ENCODE data around the gene PYDC1.

The PYDC1 gene

DNA sequence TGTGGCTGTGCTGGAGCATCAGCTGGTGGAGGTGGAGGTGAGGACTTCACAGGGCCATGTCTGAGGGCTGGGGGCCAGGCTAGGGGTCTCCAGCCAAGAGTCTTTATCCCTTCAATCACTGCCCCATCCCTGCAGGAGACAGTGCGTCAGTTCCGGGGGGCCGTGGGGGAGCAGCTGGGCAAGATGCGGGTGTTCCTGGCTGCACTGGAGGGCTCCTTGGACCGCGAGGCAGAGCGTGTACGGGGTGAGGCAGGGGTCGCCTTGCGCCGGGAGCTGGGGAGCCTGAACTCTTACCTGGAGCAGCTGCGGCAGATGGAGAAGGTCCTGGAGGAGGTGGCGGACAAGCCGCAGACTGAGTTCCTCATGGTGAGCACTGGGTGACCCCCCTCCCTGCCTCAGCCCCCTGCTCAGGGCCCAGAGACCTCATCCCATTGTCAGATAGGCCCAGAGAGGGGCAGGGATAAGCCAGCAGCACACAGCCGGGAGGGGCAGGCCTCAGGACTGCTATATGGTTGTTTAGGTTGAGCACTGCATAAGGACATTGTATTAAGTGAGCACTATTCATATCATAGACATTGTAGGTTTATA, 2.3 kb upstream of the PYDC1 start:
- ChIA-PET CTCF (no interaction called here), POLR2A (interaction anchor here (1.5 kb wide), 1 partner anchor 40 kb away, joined by 5 read pairs; the partner anchor contains the start of gene FUS)
- TF ChIP-seq L3MBTL2 (conservative IDR thresholded peaks at IDR 0.05) (no peak), FOXK2 (IDR thresholded peaks at IDR 0.05) (no peak), BHLHE40 (IDR thresholded peaks at IDR 0.05; ENCODE audit: borderline replicate concordance) (no peak)
- DNase-seq (ENCODE audit: extremely low spot score), result peak; percentile 2

DNA sequence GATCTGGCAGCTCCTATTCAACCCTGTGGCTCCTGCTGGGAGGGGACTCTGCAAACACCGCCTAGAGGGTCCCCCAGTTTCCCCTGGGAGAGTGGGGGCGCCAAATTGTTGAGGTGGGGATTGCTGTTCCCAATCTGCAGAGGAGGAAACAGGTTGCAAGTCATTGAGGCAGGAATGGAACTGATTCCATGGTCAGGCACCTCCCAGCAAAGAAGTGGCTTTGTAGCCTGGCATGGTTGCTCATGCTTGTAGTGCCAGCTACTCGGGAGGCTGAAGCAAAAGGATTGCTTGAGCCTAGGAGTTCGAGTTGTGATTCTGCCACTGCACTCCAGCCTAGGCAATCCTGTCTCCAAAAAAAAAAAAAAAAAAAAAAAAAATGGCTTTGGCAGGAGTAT, 198 bp upstream of the PYDC1 start:
- ChIA-PET POLR2A (interaction anchor here (2.0 kb wide), 1 partner anchor 37 kb away, joined by 8 read pairs; the partner anchor contains the start of gene FUS), CTCF (interaction anchor here (0.6 kb wide), 1 partner anchor 9 kb away, joined by 3 read pairs; no protein-coding TSS in a partner anchor)
- TF ChIP-seq FOXK2 (IDR thresholded peaks at IDR 0.05), result no peak
- no peak for TF ChIP-seq ELF4 (IDR thresholded peaks at IDR 0.05)
- TF ChIP-seq ARNT (IDR thresholded peaks at IDR 0.05), result no peak
- no peak for TF ChIP-seq L3MBTL2 (conservative IDR thresholded peaks at IDR 0.05)
- no peak for TF ChIP-seq FOXA1 (IDR thresholded peaks at IDR 0.05)
- TF ChIP-seq NFRKB (IDR thresholded peaks at IDR 0.05), result no peak
- TF ChIP-seq ZNF384 (IDR thresholded peaks at IDR 0.05), result no peak
- no peak for TF ChIP-seq BHLHE40 (IDR thresholded peaks at IDR 0.05; ENCODE audit: borderline replicate concordance)
- no peak for TF ChIP-seq SP1 (IDR thresholded peaks at IDR 0.05)
- no peak for TF ChIP-seq TARDBP (IDR thresholded peaks at IDR 0.05)
- TF ChIP-seq SUZ12 (IDR thresholded peaks at IDR 0.05), result no peak
- TF ChIP-seq LEF1 (IDR thresholded peaks at IDR 0.05; ENCODE audit: borderline replicate concordance), result no peak
- DNase-seq (ENCODE audit: extremely low spot score), result no peak

GRCh38 chr16:31215287-31216162, 1.4 kb downstream of the PYDC1 start:
- DNase-seq (ENCODE audit: extremely low spot score), result peak; percentile 76
- ChIA-PET CTCF (interaction anchor here (0.5 to 1.1 kb wide), 4 partner anchors 13 to 245 kb away, joined by 3 to 5 read pairs (median 4); partner anchors contain the start of gene PYCARD), POLR2A (interaction anchor here (0.7 to 2.0 kb wide), 2 partner anchors 8 to 35 kb away, joined by 3 to 8 read pairs; partner anchors contain the start of gene FUS)
- no peak for TF ChIP-seq TARDBP (IDR thresholded peaks at IDR 0.05)
- TF ChIP-seq L3MBTL2 (conservative IDR thresholded peaks at IDR 0.05), result peak; percentile 50; the same call in 1 of the 2 replicates
- no peak for TF ChIP-seq SUZ12 (IDR thresholded peaks at IDR 0.05)
- 0 out of 2 replicates have a peak, but pooled peaks have one; percentile 14 for TF ChIP-seq PKNOX1 (IDR thresholded peaks at IDR 0.05)

DNA sequence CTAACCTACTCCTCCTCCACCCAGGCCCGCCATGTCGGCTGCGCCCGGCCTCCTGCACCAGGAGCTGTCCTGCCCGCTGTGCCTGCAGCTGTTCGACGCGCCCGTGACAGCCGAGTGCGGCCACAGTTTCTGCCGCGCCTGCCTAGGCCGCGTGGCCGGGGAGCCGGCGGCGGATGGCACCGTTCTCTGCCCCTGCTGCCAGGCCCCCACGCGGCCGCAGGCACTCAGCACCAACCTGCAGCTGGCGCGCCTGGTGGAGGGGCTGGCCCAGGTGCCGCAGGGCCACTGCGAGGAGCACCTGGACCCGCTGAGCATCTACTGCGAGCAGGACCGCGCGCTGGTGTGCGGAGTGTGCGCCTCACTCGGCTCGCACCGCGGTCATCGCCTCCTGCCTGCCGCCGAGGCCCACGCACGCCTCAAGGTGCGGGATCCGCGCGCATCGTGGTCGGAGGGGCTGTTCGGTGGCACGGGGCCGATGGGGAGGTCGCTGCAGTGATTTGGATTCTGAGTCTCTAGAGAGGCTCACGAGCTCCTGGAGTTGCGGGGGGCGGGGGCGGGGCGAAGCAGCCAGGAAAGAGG, 2.1 kb downstream of the PYDC1 start:
- POLR2A ChIA-PET, result no interaction called here
- no peak for DNase-seq (ENCODE audit: extremely low spot score)
- TF ChIP-seq NFRKB (IDR thresholded peaks at IDR 0.05) (no peak), FOXA1 (IDR thresholded peaks at IDR 0.05) (no peak), ARNT (IDR thresholded peaks at IDR 0.05) (no peak), L3MBTL2 (conservative IDR thresholded peaks at IDR 0.05) (no peak), PKNOX1 (IDR thresholded peaks at IDR 0.05) (no peak)
- CTCF ChIA-PET, result interaction anchor here (1.1 kb wide), 1 partner anchor 246 kb away, joined by 4 read pairs; no protein-coding TSS in a partner anchor

GRCh38 chr16:31213877-31214707, 2.8 kb downstream of the PYDC1 start, which contains the start of gene TRIM72:
Gene TRIM72 (plus strand): TSS chr16:31214119. CDS start chr16:31214739, 620 bp downstream.
- POLR2A ChIA-PET, result no interaction called here
- no peak for TF ChIP-seq LEF1 (IDR thresholded peaks at IDR 0.05; ENCODE audit: borderline replicate concordance)
- no peak for TF ChIP-seq SUZ12 (IDR thresholded peaks at IDR 0.05)
- TF ChIP-seq NFRKB (IDR thresholded peaks at IDR 0.05), result no peak
- TF ChIP-seq FOXK2 (IDR thresholded peaks at IDR 0.05), result no peak
- no peak for TF ChIP-seq L3MBTL2 (conservative IDR thresholded peaks at IDR 0.05)
- no peak for TF ChIP-seq HDGF (IDR thresholded peaks at IDR 0.05; ENCODE audit: borderline replicate concordance)
- TF ChIP-seq CTBP1 (IDR thresholded peaks at IDR 0.05; ENCODE audit: borderline replicate concordance), result no peak
- TF ChIP-seq FOXA1 (IDR thresholded peaks at IDR 0.05), result no peak
- no peak for TF ChIP-seq FOXM1 (IDR thresholded peaks at IDR 0.05; ENCODE audit: borderline replicate concordance)
- DNase-seq (ENCODE audit: extremely low spot score), result no peak
- CTCF ChIA-PET, result no interaction called here

DNA sequence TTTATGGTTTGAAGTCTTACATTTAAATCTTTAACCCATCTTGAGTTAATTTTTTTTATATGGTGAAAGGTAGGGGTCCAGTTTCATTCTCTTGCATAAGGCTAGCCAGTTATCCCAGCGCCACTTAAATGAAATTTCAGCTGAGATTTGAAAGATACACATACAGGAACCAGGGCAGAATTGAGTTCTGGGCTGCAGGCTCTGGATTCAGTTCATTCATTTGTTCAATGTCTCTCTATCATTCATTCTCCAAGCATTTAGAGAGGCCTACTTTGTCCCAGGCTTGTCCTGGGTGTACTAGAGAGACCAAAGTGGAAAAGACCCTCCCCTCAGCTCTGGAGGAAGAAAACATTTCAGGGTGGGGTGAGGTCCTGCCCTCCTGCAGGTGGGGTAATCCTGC, 3.6 kb downstream of the PYDC1 start:
- no peak for DNase-seq (ENCODE audit: extremely low spot score)
- TF ChIP-seq SUZ12 (IDR thresholded peaks at IDR 0.05) (no peak), BHLHE40 (IDR thresholded peaks at IDR 0.05; ENCODE audit: borderline replicate concordance) (no peak), PKNOX1 (IDR thresholded peaks at IDR 0.05) (no peak), FOXK2 (IDR thresholded peaks at IDR 0.05) (no peak)
- POLR2A ChIA-PET, result no interaction called here
- CTCF ChIA-PET, result no interaction called here
